DOHH2 (cell line): ENCODE data around the gene BRINP3.

ENCODE experiments used
- H3F3A ChIP-seq: fragments of 200-600 bp; sonication (generic), shearing (Covaris generic); 2 replicates; pipeline ENCODE4 v1.6.0; 2016; ENCODE audit warnings: antibody characterized with exemption, mild to moderate bottlenecking; ENCODE audit not compliant: control insufficient read depth, insufficient read depth
- H3K27ac ChIP-seq: fragments of 200-600 bp; sonication (generic); 2 replicates; pipeline ENCODE4 v1.5.1; 2014; ENCODE audit warnings: low read depth, mild to moderate bottlenecking, low read length, moderate library complexity
- H3K27me3 ChIP-seq: fragments of 200-600 bp; sonication (generic); 2 replicates; pipeline ENCODE4 v1.6.1; 2014; ENCODE audit warnings: mild to moderate bottlenecking, low read length, mixed read lengths; ENCODE audit not compliant: control insufficient read depth
- H3K36me3 ChIP-seq: fragments of 200-600 bp; sonication (generic); 2 replicates; pipeline ENCODE4 v1.6.1; 2014; ENCODE audit warnings: mild to moderate bottlenecking, low read length, moderate library complexity, mixed read lengths; ENCODE audit not compliant: control insufficient read depth
- H3K4me1 ChIP-seq: fragments of 200-600 bp; sonication (generic); 2 replicates; pipeline ENCODE4 v1.6.1; 2014; ENCODE audit warnings: mild to moderate bottlenecking, low read length, mixed read lengths; ENCODE audit not compliant: control insufficient read depth
- H3K4me2 ChIP-seq: fragments of 200-600 bp; sonication (generic); 2 replicates; pipeline ENCODE4 v1.6.0; 2014; ENCODE audit warnings: mild to moderate bottlenecking, low read length, moderate library complexity
- H3K4me3 ChIP-seq: fragments of 200-600 bp; sonication (generic); 2 replicates; pipeline ENCODE4 v1.5.1; 2014; ENCODE audit warnings: mild to moderate bottlenecking, low read length, mixed read lengths
- H3K79me2 ChIP-seq: fragments of 200-600 bp; sonication (generic); 2 replicates; pipeline ENCODE4 v1.6.1; 2014; ENCODE audit warnings: mild to moderate bottlenecking, low read length, mixed read lengths; ENCODE audit not compliant: control insufficient read depth
- H3K9me2 ChIP-seq: fragments of 200-600 bp; sonication (generic); replicated peaks from 2 replicates; pipeline ENCODE4 v1.6.1; 2014; ENCODE audit warnings: mild to moderate bottlenecking, low read length, mixed read lengths; ENCODE audit not compliant: control insufficient read depth
- H3K9me3 ChIP-seq: fragments of 200-600 bp; sonication (generic); 2 replicates; pipeline ENCODE4 v1.6.1; 2014; ENCODE audit warnings: antibody characterized with exemption, low read length, mixed read lengths; ENCODE audit not compliant: control insufficient read depth, insufficient read depth
- H4K20me1 ChIP-seq: fragments of 200-600 bp; sonication (generic); 2 replicates; pipeline ENCODE4 v1.6.0; 2014; ENCODE audit warnings: low read depth, mild to moderate bottlenecking, antibody characterized with exemption, low read length, moderate library complexity; ENCODE audit not compliant: control insufficient read depth, insufficient read depth
- CTCF ChIP-seq: fragments of 200-600 bp; sonication (generic); IDR thresholded peaks from one replicate; pipeline ENCODE4 v1.5.1; 2014; ENCODE audit warnings: antibody characterized with exemption, mild to moderate bottlenecking, low read depth, low read length; ENCODE audit not compliant: poor library complexity, severe bottlenecking
- EZH2phosphoT487 ChIP-seq: fragments of 200-600 bp; sonication (generic); IDR thresholded peaks from 2 replicates; pipeline ENCODE4 v1.6.1; 2017; ENCODE audit warnings: borderline replicate concordance, mild to moderate bottlenecking, antibody characterized with exemption, low read length, moderate library complexity, mixed read lengths

The BRINP3 gene

GRCh38 chr1:190176776-190177175 is 300.9 kb downstream of the BRINP3 start:
- H3K4me3 ChIP-seq = no peak overlapping the region
- no peak overlapping the region for H3K4me2 ChIP-seq
- H3K4me1 ChIP-seq = no peaks in the 10 kb centered on the region
- H4K20me1 ChIP-seq = no peaks in the 10 kb centered on the region
- TF ChIP-seq CTCF (no peak), EZH2phosphoT487 (no peak)
- H3K27ac ChIP-seq = no peak overlapping the region
- H3K27me3 ChIP-seq = no peaks in the 10 kb centered on the region
- no peaks in the 10 kb centered on the region for H3K9me3 ChIP-seq
- no peaks in the 10 kb centered on the region for H3K36me3 ChIP-seq
- no peaks in the 10 kb centered on the region for H3F3A ChIP-seq
- H3K9me2 ChIP-seq = no peaks in the 10 kb centered on the region
- H3K79me2 ChIP-seq = no peaks in the 10 kb centered on the region

- Histone ChIP-seq H3K4me3 (no peak overlapping the region), H3F3A (no peaks in the 10 kb centered on the region), H3K4me1 (no peaks in the 10 kb centered on the region), H4K20me1 (no peaks in the 10 kb centered on the region), H3K27me3 (no peaks in the 10 kb centered on the region), H3K4me2 (no peak overlapping the region), H3K27ac (no peak overlapping the region), H3K79me2 (no peaks in the 10 kb centered on the region), H3K9me3 (no peaks in the 10 kb centered on the region), H3K9me2 (no peaks in the 10 kb centered on the region), H3K36me3 (no peaks in the 10 kb centered on the region)
- no peak for TF ChIP-seq EZH2phosphoT487
- TF ChIP-seq CTCF = no peak
These were observed 302.3 kb downstream of the BRINP3 start for GRCh38 chr1:190175320-190175719.

GRCh38 chr1:190172651-190173430 is 304.8 kb downstream of the BRINP3 start:
- Histone ChIP-seq H3K9me2 (no peaks in the 10 kb centered on the region), H3K36me3 (no peaks in the 10 kb centered on the region), H3K4me1 (no peaks in the 10 kb centered on the region), H3K79me2 (no peaks in the 10 kb centered on the region), H3K27me3 (no peaks in the 10 kb centered on the region), H3F3A (no peaks in the 10 kb centered on the region), H3K27ac (no peak overlapping the region), H3K4me3 (no peak overlapping the region), H3K9me3 (no peaks in the 10 kb centered on the region), H4K20me1 (no peaks in the 10 kb centered on the region), H3K4me2 (no peak overlapping the region)
- TF ChIP-seq CTCF = no peak
- TF ChIP-seq EZH2phosphoT487 = no peak
